ENCODE measurements around the gene CDC6. TPM values are rescaled to one million over a fixed set of nuclear protein-coding genes. Genes with fewer than 3 reads are reported as not detected.

Gene CDC6
- total RNA-seq, 2 donors from 2014 or later: 8.5 to 40.8 TPM

DNA sequence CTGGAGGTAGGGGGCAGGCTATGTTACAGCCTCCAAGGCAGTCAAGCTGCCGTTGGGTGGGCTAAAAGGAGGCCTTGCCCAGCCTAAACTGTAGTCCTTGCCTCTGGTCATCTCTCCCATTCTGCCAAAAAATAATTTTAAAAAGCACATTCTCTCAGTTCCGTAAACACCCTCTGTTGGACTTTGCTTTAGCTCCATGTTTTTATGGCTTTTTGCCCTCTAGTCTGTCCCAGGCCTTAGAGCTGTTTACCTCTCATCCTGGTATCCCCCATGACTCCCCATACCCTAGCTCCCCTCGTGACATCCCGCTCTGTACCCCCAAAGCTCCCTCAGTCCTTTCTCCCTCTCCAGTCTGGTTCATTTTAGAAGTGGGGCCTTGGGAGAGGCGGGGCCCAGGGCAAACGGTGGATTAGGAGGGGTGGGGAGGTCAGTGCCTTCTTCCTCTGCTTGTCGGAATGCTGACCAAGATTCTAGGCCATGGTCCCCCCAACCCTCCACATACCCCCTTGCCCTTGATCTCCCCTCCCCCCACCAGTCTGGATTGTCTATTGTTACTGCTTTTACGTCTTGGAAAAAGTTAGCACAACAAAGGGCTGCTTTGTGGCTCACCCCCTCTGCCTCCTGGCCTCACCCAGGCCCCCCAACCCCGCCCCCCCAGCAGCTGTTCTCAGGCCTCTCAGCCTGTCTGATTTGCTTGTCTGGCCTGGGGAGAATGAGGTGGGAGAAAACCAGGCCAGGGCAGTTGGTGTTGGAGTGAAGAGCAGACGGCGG, 58.5 kb downstream of the CDC6 start:
- peak overlapping the region; percentile 57 to 96 for H3K9ac ChIP-seq (ENCODE audit: low read depth in 2 of 2, low read length in 2 of 2)
- H3K27ac ChIP-seq: peak overlapping the region; percentile 96
- H3K4me3 ChIP-seq: peak overlapping the region; percentile 86
- intact Hi-C loops (cut with DNase I): loop anchor here (2.0 kb wide), 1 partner anchor 39 kb away; no protein-coding TSS in a partner anchor
- no peaks in the 10 kb centered on the region for H3K9me3 ChIP-seq
- peak; percentile 50 for DNase-seq
- peaks cover 36% of the 10 kb centered on the region for H3K4me1 ChIP-seq
- TF ChIP-seq CTCF (IDR thresholded peaks at IDR 0.05): no peak
- H3K27me3 ChIP-seq: no peaks in the 10 kb centered on the region
- H3K36me3 ChIP-seq: no peaks in the 10 kb centered on the region

GRCh38 chr17:40346765-40347158, 59.1 kb downstream of the CDC6 start:
- intact Hi-C loops (cut with DNase I): loop anchor here (2.0 kb wide), 1 partner anchor 40 kb away; no protein-coding TSS in a partner anchor
- peak overlapping the region; percentile 57 to 96 for H3K9ac ChIP-seq (ENCODE audit: low read depth in 2 of 2, low read length in 2 of 2)
- no peak for DNase-seq

DNA sequence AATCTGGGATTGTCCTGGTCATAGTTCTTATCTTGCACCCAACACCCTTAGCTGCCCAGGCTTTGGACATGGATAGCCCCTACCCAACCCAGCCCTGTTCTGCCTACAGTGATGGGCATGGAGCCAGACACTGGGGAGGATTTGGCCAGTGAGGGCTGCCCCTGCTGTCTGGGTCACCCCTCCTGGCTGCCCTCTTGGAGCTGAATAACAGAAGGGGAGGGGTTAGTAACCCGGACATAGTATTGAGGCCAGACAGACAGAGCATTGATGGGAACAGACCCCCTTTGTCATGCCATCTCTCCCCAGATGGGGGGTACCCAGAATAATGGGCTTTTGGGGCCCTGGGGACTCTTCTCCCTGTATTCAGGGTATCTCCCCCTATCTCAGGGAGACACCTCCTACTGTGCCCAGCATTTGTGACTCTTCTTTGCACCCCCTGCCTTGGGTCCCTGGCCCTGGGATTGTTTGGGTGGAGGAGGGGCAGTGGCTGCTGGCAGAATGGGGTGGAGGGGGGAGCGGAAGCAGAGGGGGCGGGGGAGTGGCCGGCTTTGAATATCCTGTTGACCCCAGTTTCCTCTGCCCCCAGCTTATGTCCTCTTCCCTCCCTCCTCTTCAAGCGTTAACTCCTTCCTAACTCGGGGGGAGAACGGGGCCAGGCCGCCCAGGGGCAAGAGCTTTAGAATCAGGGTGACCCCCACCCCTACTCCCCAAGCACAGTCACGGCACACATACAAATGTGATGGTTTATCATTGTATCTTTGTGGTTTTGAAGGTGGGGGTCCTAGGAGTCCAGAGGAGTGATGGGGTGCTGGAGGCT, 59.8 kb downstream of the CDC6 start:
- peak overlapping the region in 1 of 2 donors; percentile 96 for H3K9ac ChIP-seq (ENCODE audit: low read depth in 2 of 2, low read length in 2 of 2)

More at GRCh38 chr17:40346765-40347158, 59.1 kb downstream of the CDC6 start:
- TF ChIP-seq CTCF (IDR thresholded peaks at IDR 0.05): no peak
- H3K27ac ChIP-seq: peak overlapping the region; percentile 96
- no peaks in the 10 kb centered on the region for H3K27me3 ChIP-seq
- H3K36me3 ChIP-seq: no peaks in the 10 kb centered on the region
- H3K4me1 ChIP-seq: peaks cover 36% of the 10 kb centered on the region
- no peak overlapping the region for H3K4me3 ChIP-seq
- H3K9me3 ChIP-seq: no peaks in the 10 kb centered on the region

GRCh38 chr17:40348136-40348504, 60.4 kb downstream of the CDC6 start:
- H3K9ac ChIP-seq (ENCODE audit: low read depth in 2 of 2, low read length in 2 of 2): peak overlapping the region in 1 of 2 donors; percentile 51
- H3K27me3 ChIP-seq: no peaks in the 10 kb centered on the region
- TF ChIP-seq CTCF (IDR thresholded peaks at IDR 0.05): no peak
- H3K4me1 ChIP-seq: peaks cover 36% of the 10 kb centered on the region
- no peak overlapping the region for H3K27ac ChIP-seq
- DNase-seq: peak; percentile 20
- intact Hi-C loops (cut with DNase I): no loop called here
- no peaks in the 10 kb centered on the region for H3K9me3 ChIP-seq
- H3K36me3 ChIP-seq: peaks cover 6% of the 10 kb centered on the region
- no peak overlapping the region for H3K4me3 ChIP-seq

More for the DNA sequence above, 59.8 kb downstream of the CDC6 start:
- peaks cover 3% of the 10 kb centered on the region for H3K36me3 ChIP-seq
- no peaks in the 10 kb centered on the region for H3K9me3 ChIP-seq
- H3K27me3 ChIP-seq: no peaks in the 10 kb centered on the region
- no peak for TF ChIP-seq CTCF (IDR thresholded peaks at IDR 0.05)
- peak overlapping the region; percentile 96 for H3K27ac ChIP-seq
- intact Hi-C loops (cut with DNase I): loop anchor here (2.0 kb wide), 1 partner anchor 41 kb away; no protein-coding TSS in a partner anchor
- DNase-seq: no peak
- H3K4me3 ChIP-seq: no peak overlapping the region
- peaks cover 36% of the 10 kb centered on the region for H3K4me1 ChIP-seq

All from colonic mucosa (tissue), 4 donors.